ENCODE measurements around the gene CBLIF.

Gene CBLIF

DNA sequence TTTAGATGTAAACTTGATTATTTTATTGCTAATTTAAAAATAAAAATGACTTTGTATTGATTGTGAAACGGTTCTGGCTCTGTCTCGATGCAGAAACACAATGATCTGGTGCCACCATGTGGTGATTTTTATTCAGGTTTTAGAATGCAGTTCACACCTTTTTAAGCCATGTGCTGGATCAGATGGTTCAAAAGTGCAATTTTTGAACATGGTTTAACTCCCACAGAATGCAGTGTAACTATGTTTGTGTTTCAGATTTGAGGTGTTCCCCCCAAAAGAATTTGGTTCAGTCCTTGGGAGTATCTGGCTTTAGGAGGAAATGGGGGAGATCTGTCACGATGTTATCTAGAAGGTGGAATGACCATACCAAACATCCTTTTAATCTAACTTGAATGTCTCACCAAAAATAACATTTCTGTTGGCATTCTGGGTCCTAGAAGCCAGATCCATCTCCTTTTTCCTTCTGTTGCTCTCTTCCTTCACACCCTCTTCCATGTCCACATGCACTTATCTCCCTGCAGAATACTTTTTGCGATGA, 42.6 kb downstream of the CBLIF start:
- Histone ChIP-seq H3K9ac (ENCODE audit: low read depth in 1 of 2, low read length in 2 of 2) (no peak overlapping the region), H3K27ac (ENCODE audit: low read depth in 2 of 2, low read length in 2 of 2) (no peak overlapping the region), H3K27me3 (ENCODE audit: control insufficient read depth in 2 of 2, insufficient read depth in 2 of 2, low read length in 2 of 2) (no peaks in the 10 kb centered on the region), H3K4me3 (ENCODE audit: low read length in 2 of 2) (no peak overlapping the region), H3K4me1 (ENCODE audit: control insufficient read depth in 2 of 2, insufficient read depth in 2 of 2, low read length in 2 of 2) (peaks cover 4 to 32% of the 10 kb centered on the region in 2 donors), H3K9me3 (ENCODE audit: control insufficient read depth in 2 of 2, low read length in 2 of 2) (no peaks in the 10 kb centered on the region), H3K36me3 (ENCODE audit: control insufficient read depth in 2 of 2, insufficient read depth in 2 of 2, low read length in 2 of 2) (peaks cover 35 to 36% of the 10 kb centered on the region in 2 donors)

DNA sequence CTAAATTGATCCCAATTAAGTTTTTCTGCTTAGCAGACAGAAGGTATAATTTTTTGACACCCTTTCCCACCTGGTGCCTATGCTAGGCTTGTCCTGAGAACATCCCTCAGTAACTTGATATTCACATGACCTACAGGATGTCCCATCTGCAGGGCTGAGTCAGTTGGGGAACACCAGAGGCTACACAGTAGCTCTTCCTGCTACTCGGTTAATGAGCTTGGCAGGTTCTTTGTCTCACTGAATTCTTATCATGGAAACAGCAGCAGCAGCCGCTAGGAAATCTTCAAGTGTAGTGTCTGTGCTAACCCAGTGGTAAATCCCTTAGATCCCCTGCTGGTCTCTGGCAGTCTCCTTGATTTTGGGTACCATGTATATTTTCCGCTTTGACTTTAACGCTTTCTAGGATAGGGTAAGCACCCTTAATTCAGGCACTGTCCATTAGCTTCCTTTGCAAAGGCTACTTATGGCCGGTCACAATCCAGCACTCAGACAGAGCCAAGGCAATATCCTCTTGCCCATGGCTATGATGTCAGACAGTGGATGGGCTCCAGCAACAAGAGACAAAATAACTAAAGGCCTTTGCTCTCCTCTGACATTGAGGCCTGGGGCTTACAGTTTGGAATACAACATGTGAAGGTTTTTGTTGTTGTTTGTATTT, 43.2 kb downstream of the CBLIF start:
- H3K9ac ChIP-seq (ENCODE audit: low read depth in 1 of 2, low read length in 2 of 2) = no peak overlapping the region
- no peaks in the 10 kb centered on the region for H3K27me3 ChIP-seq (ENCODE audit: control insufficient read depth in 2 of 2, insufficient read depth in 2 of 2, low read length in 2 of 2)
- peaks cover 4 to 28% of the 10 kb centered on the region in 2 donors for H3K4me1 ChIP-seq (ENCODE audit: control insufficient read depth in 2 of 2, insufficient read depth in 2 of 2, low read length in 2 of 2)
- H3K4me3 ChIP-seq (ENCODE audit: low read length in 2 of 2) = no peak overlapping the region
- no peaks in the 10 kb centered on the region for H3K9me3 ChIP-seq (ENCODE audit: control insufficient read depth in 2 of 2, low read length in 2 of 2)
- H3K36me3 ChIP-seq (ENCODE audit: control insufficient read depth in 2 of 2, insufficient read depth in 2 of 2, low read length in 2 of 2) = peaks cover 36 to 40% of the 10 kb centered on the region in 2 donors
- H3K27ac ChIP-seq (ENCODE audit: low read depth in 2 of 2, low read length in 2 of 2) = no peak overlapping the region

- peak overlapping the region; percentile 44 to 49 for H3K27ac ChIP-seq (ENCODE audit: low read depth in 2 of 2, low read length in 2 of 2)
- no peak overlapping the region for H3K4me3 ChIP-seq (ENCODE audit: low read length in 2 of 2)
- H3K9me3 ChIP-seq (ENCODE audit: control insufficient read depth in 2 of 2, low read length in 2 of 2) = no peaks in the 10 kb centered on the region
- peaks cover 4 to 24% of the 10 kb centered on the region in 2 donors for H3K4me1 ChIP-seq (ENCODE audit: control insufficient read depth in 2 of 2, insufficient read depth in 2 of 2, low read length in 2 of 2)
- H3K9ac ChIP-seq (ENCODE audit: low read depth in 1 of 2, low read length in 2 of 2) = peak overlapping the region in 1 of 2 donors; percentile 45
- H3K27me3 ChIP-seq (ENCODE audit: control insufficient read depth in 2 of 2, insufficient read depth in 2 of 2, low read length in 2 of 2) = no peaks in the 10 kb centered on the region
- H3K36me3 ChIP-seq (ENCODE audit: control insufficient read depth in 2 of 2, insufficient read depth in 2 of 2, low read length in 2 of 2) = peaks cover 31 to 39% of the 10 kb centered on the region in 2 donors
These were observed 44.1 kb downstream of the CBLIF start for GRCh38 chr11:59801160-59801706.

DNA sequence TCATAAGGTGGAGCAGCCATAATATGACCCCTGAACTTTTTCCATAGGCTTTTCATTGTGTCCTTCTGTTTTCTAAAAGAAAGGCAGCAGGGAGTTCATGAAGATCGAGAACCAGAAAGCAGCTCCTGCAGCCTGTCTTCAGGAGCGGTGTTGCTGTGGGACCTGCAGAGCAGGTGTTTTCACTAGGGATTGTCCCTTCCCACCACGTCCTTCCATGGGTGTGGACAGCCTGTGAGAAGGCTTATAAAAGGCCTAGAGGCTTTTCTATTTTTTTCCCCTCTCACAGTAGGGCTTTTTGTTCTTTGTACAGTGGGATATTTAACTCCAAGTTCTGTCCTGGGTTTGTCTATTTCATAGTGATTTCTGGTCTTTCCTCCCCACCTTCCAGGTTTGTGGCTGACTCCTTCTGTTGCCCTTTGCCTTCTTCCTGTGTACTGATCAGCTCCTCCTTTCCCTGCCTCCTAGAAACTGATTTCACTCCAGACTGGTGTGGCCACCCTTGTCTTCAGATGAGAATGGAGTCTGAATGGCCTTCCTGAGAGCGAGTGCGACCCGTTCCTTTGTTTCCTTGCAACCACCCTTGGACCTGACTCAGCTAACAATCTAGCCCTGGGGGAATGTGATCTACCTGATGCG, 44.8 kb downstream of the CBLIF start:
- Histone ChIP-seq H3K36me3 (ENCODE audit: control insufficient read depth in 2 of 2, insufficient read depth in 2 of 2, low read length in 2 of 2) (peaks cover 31 to 42% of the 10 kb centered on the region in 2 donors), H3K4me1 (ENCODE audit: control insufficient read depth in 2 of 2, insufficient read depth in 2 of 2, low read length in 2 of 2) (peaks cover 4 to 24% of the 10 kb centered on the region in 2 donors), H3K27ac (ENCODE audit: low read depth in 2 of 2, low read length in 2 of 2) (peak overlapping the region; percentile 44 to 49), H3K27me3 (ENCODE audit: control insufficient read depth in 2 of 2, insufficient read depth in 2 of 2, low read length in 2 of 2) (no peaks in the 10 kb centered on the region), H3K9ac (ENCODE audit: low read depth in 1 of 2, low read length in 2 of 2) (peak overlapping the region in 1 of 2 donors; percentile 45), H3K4me3 (ENCODE audit: low read length in 2 of 2) (no peak overlapping the region), H3K9me3 (ENCODE audit: control insufficient read depth in 2 of 2, low read length in 2 of 2) (no peaks in the 10 kb centered on the region)

DNA sequence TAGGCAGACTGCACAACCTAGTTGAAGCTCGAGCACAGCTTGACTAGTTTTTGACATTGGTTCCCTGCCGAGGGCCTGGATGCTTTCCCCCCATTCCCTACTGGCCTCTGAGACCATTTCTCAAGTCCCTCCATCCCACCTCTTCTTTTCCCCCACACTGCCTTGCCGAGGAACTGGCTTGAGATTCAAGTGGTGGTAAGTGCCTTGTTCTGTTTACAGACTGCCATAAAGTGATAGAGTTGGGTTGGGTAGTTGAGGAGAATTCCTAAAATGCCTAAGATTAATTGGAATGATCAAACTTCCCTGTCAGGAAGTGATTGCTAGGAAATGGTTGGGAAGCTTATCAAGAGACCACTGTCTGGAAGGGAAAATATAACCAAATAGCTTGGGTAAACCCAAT, 50.9 kb downstream of the CBLIF start:
- H3K36me3 ChIP-seq (ENCODE audit: control insufficient read depth in 2 of 2, insufficient read depth in 2 of 2, low read length in 2 of 2) = peaks cover 71% of the 10 kb centered on the region in 2 donors
- H3K27me3 ChIP-seq (ENCODE audit: control insufficient read depth in 2 of 2, insufficient read depth in 2 of 2, low read length in 2 of 2) = no peaks in the 10 kb centered on the region
- H3K27ac ChIP-seq (ENCODE audit: low read depth in 2 of 2, low read length in 2 of 2) = no peak overlapping the region
- H3K4me3 ChIP-seq (ENCODE audit: low read length in 2 of 2) = no peak overlapping the region
- no peak overlapping the region for H3K9ac ChIP-seq (ENCODE audit: low read depth in 1 of 2, low read length in 2 of 2)
- no peaks in the 10 kb centered on the region for H3K9me3 ChIP-seq (ENCODE audit: control insufficient read depth in 2 of 2, low read length in 2 of 2)
- no peaks in the 10 kb centered on the region for H3K4me1 ChIP-seq (ENCODE audit: control insufficient read depth in 2 of 2, insufficient read depth in 2 of 2, low read length in 2 of 2)

DNA sequence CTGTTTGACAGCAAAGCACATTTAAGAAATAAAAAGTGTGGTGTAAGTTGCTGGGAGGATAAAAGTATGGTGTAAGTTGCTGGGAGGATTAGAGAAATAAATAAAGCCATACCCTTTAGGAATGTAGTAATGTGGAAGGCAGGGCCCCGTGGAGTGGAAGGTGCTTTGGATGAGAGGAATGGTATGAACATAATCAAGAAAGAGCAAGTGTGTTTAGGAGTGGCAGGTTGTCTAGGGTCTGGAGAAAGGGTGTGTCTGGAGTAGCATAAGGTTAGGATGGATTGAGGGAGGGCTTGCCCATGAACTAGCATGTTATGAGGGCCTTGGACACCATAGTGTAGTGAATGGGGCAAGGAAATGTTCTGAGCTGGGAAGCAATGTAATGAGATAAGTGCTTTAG, 52.8 kb downstream of the CBLIF start:
- no peak overlapping the region for H3K27ac ChIP-seq (ENCODE audit: low read depth in 2 of 2, low read length in 2 of 2)
- no peak overlapping the region for H3K4me3 ChIP-seq (ENCODE audit: low read length in 2 of 2)
- H3K4me1 ChIP-seq (ENCODE audit: control insufficient read depth in 2 of 2, insufficient read depth in 2 of 2, low read length in 2 of 2) = no peaks in the 10 kb centered on the region
- no peaks in the 10 kb centered on the region for H3K9me3 ChIP-seq (ENCODE audit: control insufficient read depth in 2 of 2, low read length in 2 of 2)
- no peaks in the 10 kb centered on the region for H3K27me3 ChIP-seq (ENCODE audit: control insufficient read depth in 2 of 2, insufficient read depth in 2 of 2, low read length in 2 of 2)
- H3K9ac ChIP-seq (ENCODE audit: low read depth in 1 of 2, low read length in 2 of 2) = no peak overlapping the region
- peaks cover 77 to 88% of the 10 kb centered on the region in 2 donors for H3K36me3 ChIP-seq (ENCODE audit: control insufficient read depth in 2 of 2, insufficient read depth in 2 of 2, low read length in 2 of 2)

DNA sequence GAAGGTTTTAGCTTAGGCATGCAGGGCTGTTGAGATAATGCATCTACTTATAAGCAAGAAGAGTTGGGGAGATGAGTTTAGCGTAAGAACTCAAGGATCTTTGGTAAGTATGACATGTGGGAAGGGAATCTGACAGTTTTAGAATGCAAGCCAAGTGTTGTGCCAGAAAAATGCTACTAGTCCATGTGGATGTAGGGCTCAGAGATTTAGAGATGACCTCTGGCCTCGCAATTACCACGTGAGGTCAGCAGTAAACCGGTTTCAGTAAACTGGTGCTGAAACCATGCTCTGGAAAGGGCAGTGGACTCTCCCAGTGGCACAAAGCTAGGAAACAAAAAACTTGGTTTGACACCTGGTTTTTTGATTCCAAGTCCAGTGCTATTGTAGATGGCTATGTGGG, 53.7 kb downstream of the CBLIF start:
- Histone ChIP-seq H3K36me3 (ENCODE audit: control insufficient read depth in 2 of 2, insufficient read depth in 2 of 2, low read length in 2 of 2) (peaks cover 70 to 85% of the 10 kb centered on the region in 2 donors), H3K9me3 (ENCODE audit: control insufficient read depth in 2 of 2, low read length in 2 of 2) (no peaks in the 10 kb centered on the region)

GRCh38 chr11:59787816-59788215, 57.5 kb downstream of the CBLIF start:
- Histone ChIP-seq H3K4me1 (ENCODE audit: control insufficient read depth in 2 of 2, insufficient read depth in 2 of 2, low read length in 2 of 2) (peaks cover 11 to 13% of the 10 kb centered on the region in 2 donors), H3K9ac (ENCODE audit: low read depth in 1 of 2, low read length in 2 of 2) (no peak overlapping the region), H3K36me3 (ENCODE audit: control insufficient read depth in 2 of 2, insufficient read depth in 2 of 2, low read length in 2 of 2) (peaks cover 35 to 49% of the 10 kb centered on the region in 2 donors), H3K27me3 (ENCODE audit: control insufficient read depth in 2 of 2, insufficient read depth in 2 of 2, low read length in 2 of 2) (no peaks in the 10 kb centered on the region), H3K4me3 (ENCODE audit: low read length in 2 of 2) (no peak overlapping the region), H3K27ac (ENCODE audit: low read depth in 2 of 2, low read length in 2 of 2) (peak overlapping the region; percentile 80 to 84), H3K9me3 (ENCODE audit: control insufficient read depth in 2 of 2, low read length in 2 of 2) (no peaks in the 10 kb centered on the region)

More for the DNA sequence above, 53.7 kb downstream of the CBLIF start:
- Histone ChIP-seq H3K9ac (ENCODE audit: low read depth in 1 of 2, low read length in 2 of 2) (no peak overlapping the region), H3K4me3 (ENCODE audit: low read length in 2 of 2) (no peak overlapping the region), H3K27me3 (ENCODE audit: control insufficient read depth in 2 of 2, insufficient read depth in 2 of 2, low read length in 2 of 2) (no peaks in the 10 kb centered on the region), H3K27ac (ENCODE audit: low read depth in 2 of 2, low read length in 2 of 2) (no peak overlapping the region), H3K4me1 (ENCODE audit: control insufficient read depth in 2 of 2, insufficient read depth in 2 of 2, low read length in 2 of 2) (peaks cover 4 to 8% of the 10 kb centered on the region in 2 donors)

- Histone ChIP-seq H3K36me3 (ENCODE audit: control insufficient read depth in 2 of 2, insufficient read depth in 2 of 2, low read length in 2 of 2) (peaks cover 31 to 43% of the 10 kb centered on the region in 2 donors), H3K4me3 (ENCODE audit: low read length in 2 of 2) (peak overlapping the region in 1 of 2 donors; percentile 34), H3K27me3 (ENCODE audit: control insufficient read depth in 2 of 2, insufficient read depth in 2 of 2, low read length in 2 of 2) (no peaks in the 10 kb centered on the region), H3K9me3 (ENCODE audit: control insufficient read depth in 2 of 2, low read length in 2 of 2) (no peaks in the 10 kb centered on the region), H3K4me1 (ENCODE audit: control insufficient read depth in 2 of 2, insufficient read depth in 2 of 2, low read length in 2 of 2) (peaks cover 11 to 13% of the 10 kb centered on the region in 2 donors), H3K27ac (ENCODE audit: low read depth in 2 of 2, low read length in 2 of 2) (peak overlapping the region; percentile 80 to 84), H3K9ac (ENCODE audit: low read depth in 1 of 2, low read length in 2 of 2) (peak overlapping the region in 1 of 2 donors; percentile 25)
These were observed 58.1 kb downstream of the CBLIF start for GRCh38 chr11:59787255-59787588.

DNA sequence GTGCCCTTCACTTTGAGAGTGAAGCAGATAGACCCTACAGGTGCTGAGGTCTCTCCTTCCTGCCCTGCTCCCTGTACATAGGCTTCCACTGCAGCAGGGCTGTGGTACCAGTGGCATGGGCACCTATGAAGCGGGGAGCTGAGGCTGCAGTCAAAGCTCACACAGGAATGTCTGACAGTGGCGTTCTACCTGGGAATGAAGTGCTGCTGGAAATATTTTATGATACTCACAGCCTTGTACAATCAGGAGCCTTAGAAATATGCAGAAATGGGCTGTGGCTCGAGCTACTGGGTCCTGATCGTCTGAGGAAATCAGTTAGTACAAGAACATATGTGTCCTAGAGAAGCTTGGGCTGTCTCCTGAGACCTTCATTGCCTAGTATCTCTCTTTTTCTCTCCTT, 59.5 kb downstream of the CBLIF start:
- H3K27me3 ChIP-seq (ENCODE audit: control insufficient read depth in 2 of 2, insufficient read depth in 2 of 2, low read length in 2 of 2) = no peaks in the 10 kb centered on the region
- H3K9ac ChIP-seq (ENCODE audit: low read depth in 1 of 2, low read length in 2 of 2) = no peak overlapping the region
- peak overlapping the region in 1 of 2 donors; percentile 32 for H3K27ac ChIP-seq (ENCODE audit: low read depth in 2 of 2, low read length in 2 of 2)
- no peak overlapping the region for H3K4me3 ChIP-seq (ENCODE audit: low read length in 2 of 2)
- H3K4me1 ChIP-seq (ENCODE audit: control insufficient read depth in 2 of 2, insufficient read depth in 2 of 2, low read length in 2 of 2) = peaks cover 11 to 13% of the 10 kb centered on the region in 2 donors
- H3K9me3 ChIP-seq (ENCODE audit: control insufficient read depth in 2 of 2, low read length in 2 of 2) = no peaks in the 10 kb centered on the region
- H3K36me3 ChIP-seq (ENCODE audit: control insufficient read depth in 2 of 2, insufficient read depth in 2 of 2, low read length in 2 of 2) = peaks cover 23 to 31% of the 10 kb centered on the region in 2 donors

Data from mucosa of rectum (tissue), 2 donors.